WTC11 (cell line): Measurements from ENCODE around the gene TNRC6C. TPM values are rescaled to one million over a fixed set of nuclear protein-coding genes. Genes with fewer than 3 reads are reported as not detected.

Source experiments
- ATAC-seq: fragments of 200-7000 bp; cut with Tn5 transposase; 2 replicates; pipeline ENCODE4 v1.10.0; 2021; ENCODE audit warnings: mild to moderate bottlenecking, moderate library complexity
- CTCF ChIA-PET: fragments of 300-600 bp; sonication (Branson Sonifier 250); formaldehyde crosslinking; loops from one replicate; lab custom pipeline; 2021; ENCODE audit warnings: antibody characterized with exemption; lab: Charles Lee
- POLR2A ChIA-PET: fragments of 350-600 bp; sonication (Branson Sonifier 250); formaldehyde crosslinking; loops from one replicate; lab custom pipeline; 2021; ENCODE audit warnings: antibody characterized with exemption; lab: Charles Lee
- DNase-seq: peaks from one replicate; pipeline ENCODE4 v3.0.0; 2021; ENCODE audit warnings: low spot score
- H3K27ac Mint-ChIP-seq: 2 replicates; pipeline ENCODE4 v1.8.0; 2021; ENCODE audit warnings: mixed read lengths
- H3K27me3 Mint-ChIP-seq: 2 replicates; pipeline ENCODE4 v1.8.0; 2021; ENCODE audit warnings: low read depth, mild to moderate bottlenecking, moderate library complexity, mixed read lengths
- H3K36me3 Mint-ChIP-seq: 2 replicates; pipeline ENCODE4 v1.8.0; 2021; ENCODE audit warnings: mixed read lengths
- H3K4me1 Mint-ChIP-seq: 2 replicates; pipeline ENCODE4 v1.8.0; 2022; ENCODE audit warnings: mixed read lengths
- H3K4me3 Mint-ChIP-seq: 2 replicates; pipeline ENCODE4 v1.8.0; 2021; ENCODE audit warnings: mild to moderate bottlenecking, moderate library complexity, mixed read lengths
- H3K9me3 Mint-ChIP-seq: 2 replicates; pipeline ENCODE4 v1.8.0; 2021; ENCODE audit warnings: mixed read lengths
- AFF4 ChIP-seq: sonication (generic); formaldehyde crosslinking; IDR thresholded peaks from 2 replicates; pipeline ENCODE4 v1.8.1; 2023; ENCODE audit warnings: mild to moderate bottlenecking, missing genetic modification reagents, borderline replicate concordance
- ATF6 ChIP-seq: sonication (generic); formaldehyde crosslinking; IDR thresholded peaks from 2 replicates; pipeline ENCODE4 v1.8.1; 2023; ENCODE audit warnings: mild to moderate bottlenecking, missing genetic modification reagents
- FOXP4 ChIP-seq: sonication (generic); formaldehyde crosslinking; IDR thresholded peaks from 2 replicates; pipeline ENCODE4 v1.8.0; 2022; ENCODE audit warnings: mild to moderate bottlenecking, missing genetic modification reagents
- GABPB1 ChIP-seq: sonication (generic); formaldehyde crosslinking; IDR thresholded peaks from 2 replicates; pipeline ENCODE4 v1.8.1; 2023; ENCODE audit warnings: mild to moderate bottlenecking, missing genetic modification reagents
- GRHL2 ChIP-seq: fragments of 250-450 bp; sonication (Bioruptor Pico); IDR thresholded peaks from 2 replicates; pipeline ENCODE4 v1.8.0; 2022; ENCODE audit warnings: mild to moderate bottlenecking, moderate library complexity; ENCODE audit not compliant: insufficient replicate concordance, severe bottlenecking
- HMGXB4 ChIP-seq: sonication (generic); formaldehyde crosslinking; IDR thresholded peaks from 2 replicates; pipeline ENCODE4 v1.8.1; 2023; ENCODE audit warnings: mild to moderate bottlenecking, moderate library complexity, missing genetic modification reagents
- JUN ChIP-seq: sonication (generic); formaldehyde crosslinking; IDR thresholded peaks from 2 replicates; pipeline ENCODE4 v1.8.0; 2023; ENCODE audit warnings: mild to moderate bottlenecking, missing genetic modification reagents
- NR1H2 ChIP-seq: sonication (generic); formaldehyde crosslinking; IDR thresholded peaks from 2 replicates; pipeline ENCODE4 v1.9.0; 2021; ENCODE audit warnings: mild to moderate bottlenecking, moderate library complexity, missing genetic modification reagents
- TP53 ChIP-seq: sonication (generic); formaldehyde crosslinking; IDR thresholded peaks from 2 replicates; pipeline ENCODE4 v1.8.1; 2023; ENCODE audit warnings: mild to moderate bottlenecking, missing genetic modification reagents
- ZNF138 ChIP-seq: sonication (generic); formaldehyde crosslinking; conservative IDR thresholded peaks from 2 replicates; pipeline ENCODE4 v1.8.1; 2022; ENCODE audit warnings: mild to moderate bottlenecking, moderate library complexity, missing genetic modification reagents
- ZNF232 ChIP-seq: sonication (generic); formaldehyde crosslinking; IDR thresholded peaks from 2 replicates; pipeline ENCODE4 v1.8.0; 2022; ENCODE audit warnings: mild to moderate bottlenecking, missing genetic modification reagents
- ZNF281 ChIP-seq: sonication (generic); formaldehyde crosslinking; IDR thresholded peaks from 2 replicates; pipeline ENCODE4 v1.8.0; 2023; ENCODE audit warnings: mild to moderate bottlenecking, missing genetic modification reagents
- ZNF512 ChIP-seq: sonication (generic); formaldehyde crosslinking; IDR thresholded peaks from 2 replicates; pipeline ENCODE4 v1.8.1; 2022; ENCODE audit warnings: missing genetic modification reagents, borderline replicate concordance
- total RNA-seq: library from RNA; stranded (reverse); gene quantifications from 3 replicates; pipeline ENCODE4 v1.2.3, GENCODE V29; 2021

The TNRC6C gene
- total RNA-seq, 1 experiment from 2014 or later, result 52.3 TPM

- ChIA-PET POLR2A (interaction anchor here (0.6 to 1.0 kb wide), 2 partner anchors 44 to 99 kb away, joined by 3 read pairs; partner anchors contain the start of gene TNRC6C), CTCF (interaction anchor here (0.5 to 2.2 kb wide), 13 partner anchors 9 to 372 kb away, joined by 3 to 10 read pairs (median 4); partner anchors contain the start of gene TNRC6C)
- no peak for TF ChIP-seq ZNF281
- TF ChIP-seq JUN (CRISPR knock-in tag), result no peak
- no peak for TF ChIP-seq ZNF232 (CRISPR knock-in tag)
- TF ChIP-seq AFF4 (CRISPR knock-in tag), result no peak
- no peak for TF ChIP-seq TP53 (CRISPR knock-in tag)
- no peak for TF ChIP-seq GABPB1 (CRISPR knock-in tag)
- TF ChIP-seq GRHL2 (CRISPR knock-in tag), result no peak
- no peak for TF ChIP-seq ZNF512 (CRISPR knock-in tag)
- TF ChIP-seq FOXP4, result no peak
- TF ChIP-seq ZNF138 (CRISPR knock-in tag), result no peak
- TF ChIP-seq NR1H2, result no peak
- no peak for TF ChIP-seq HMGXB4 (CRISPR knock-in tag)
- no peak for TF ChIP-seq ATF6
- Mint-ChIP-seq H3K4me1 (peaks cover 41% of the 10 kb centered on the region), H3K27me3 (peaks cover 3% of the 10 kb centered on the region; the same call in 1 of the 2 replicates), H3K27ac (0 out of 2 replicates have a peak overlapping the region, but pooled peaks have one; percentile 5), H3K9me3 (peaks cover 9% of the 10 kb centered on the region), H3K36me3 (peaks cover 3% of the 10 kb centered on the region; the same call in 1 of the 2 replicates), H3K4me3 (no peak overlapping the region)
- ATAC-seq (peak; percentile 98), DNase-seq (peak; percentile 67)
These were observed 43.9 kb upstream of the TNRC6C start for GRCh38 chr17:77914385-77915254.
